NCI-H510A (cell line): ENCODE data around the gene TGIF1.

Experiments
- DNase-seq: peaks from one replicate; lab custom pipeline; 2025; lab: John Stamatoyannopoulos, UW

The TGIF1 gene

GRCh38 chr18:3434685-3435084, 15.3 kb upstream of the TGIF1 start:
- DNase-seq = no peak

- DNase-seq = no peak
Observed at GRCh38 chr18:3440341-3440740, 9.6 kb upstream of the TGIF1 start.

- no peak for DNase-seq
Observed at GRCh38 chr18:3441290-3441689, 8.7 kb upstream of the TGIF1 start.

GRCh38 chr18:3442919-3443318, 7.1 kb upstream of the TGIF1 start:
- no peak for DNase-seq

- DNase-seq = no peak
Observed at GRCh38 chr18:3444296-3444695, 5.7 kb upstream of the TGIF1 start.

- DNase-seq = no peak
Observed at GRCh38 chr18:3444954-3445353, 5.0 kb upstream of the TGIF1 start.

GRCh38 chr18:3447068-3447894, 2.7 kb upstream of the TGIF1 start:
- DNase-seq = no peak

GRCh38 chr18:3447895-3448837, 1.8 kb upstream of the TGIF1 start:
- DNase-seq = peak; percentile 97

GRCh38 chr18:3448838-3449511, 997 bp upstream of the TGIF1 start:
- DNase-seq = peak; percentile 69

GRCh38 chr18:3449512-3450011, 410 bp upstream of the TGIF1 start:
- DNase-seq = peak; percentile 69

GRCh38 chr18:3450799-3451182, 819 bp downstream of the TGIF1 start:
- no peak for DNase-seq

- DNase-seq = no peak
Observed at GRCh38 chr18:3451183-3451988, 1.4 kb downstream of the TGIF1 start.

- DNase-seq = no peak
Observed at GRCh38 chr18:3451989-3452749, 2.2 kb downstream of the TGIF1 start.

- no peak for DNase-seq
Observed at GRCh38 chr18:3452750-3453539, 3.0 kb downstream of the TGIF1 start.

GRCh38 chr18:3453540-3454364, 3.8 kb downstream of the TGIF1 start:
- DNase-seq = no peak

GRCh38 chr18:3454365-3455089, 4.6 kb downstream of the TGIF1 start:
- DNase-seq = no peak

- no peak for DNase-seq
Observed at GRCh38 chr18:3455090-3455635, 5.2 kb downstream of the TGIF1 start.
